Upper lobe of left lung (tissue), 6 donors: ENCODE measurements around the gene AMPD3. TPM values are rescaled to one million over a fixed set of nuclear protein-coding genes. Genes with fewer than 3 reads are reported as not detected.
"Not testable (repeated sequence)": the region's sequence is repeated elsewhere in the genome, so short reads cannot be mapped to it uniquely, and the experiment has no call there.

ENCODE experiments used
- ATAC-seq, 2 donors: fragments of 200-7000 bp; cut with Tn5 transposase; one replicate each; pipeline ENCODE4 v1.9.1; 2022; ENCODE audit warnings: mild to moderate bottlenecking in 2 of 2, moderate library complexity in 2 of 2; ENCODE audit not compliant: low FRiP score in 2 of 2
- DNase-seq, 2 donors: peaks; one replicate each; pipeline ENCODE4 v3.0.0-alpha.2; 2019 to 2020
- H3K27ac ChIP-seq, 4 donors: fragments of 200-600 bp; sonication (generic); one replicate each; pipeline ENCODE4 v1.5.1; 2016 to 2019
- H3K27me3 ChIP-seq, 4 donors: fragments of 200-600 bp; sonication (generic); one replicate each; pipeline ENCODE4 v1.5.1; 2017 to 2019
- H3K36me3 ChIP-seq, 4 donors: fragments of 200-600 bp; sonication (generic); one replicate each; pipeline ENCODE4 v1.5.1; 2016 to 2019
- H3K4me1 ChIP-seq, 4 donors: fragments of 200-600 bp; sonication (generic); one replicate each; pipeline ENCODE4 v1.5.1; 2018 to 2019
- H3K4me3 ChIP-seq, 4 donors: fragments of 200-600 bp; sonication (generic); one replicate each; pipeline ENCODE4 v1.5.1; 2017 to 2019; ENCODE audit warnings: mild to moderate bottlenecking in 2 of 4, moderate library complexity in 1 of 4
- H3K9me3 ChIP-seq, 4 donors: fragments of 200-600 bp; sonication (generic); one replicate each; pipeline ENCODE4 v1.5.1; 2018 to 2019
- EP300 ChIP-seq, 4 donors: sonication (generic); formaldehyde crosslinking; IDR thresholded peaks; one replicate each; pipeline ENCODE4 v1.5.1; 2017; ENCODE audit warnings: antibody characterized with exemption in 4 of 4, control low read depth in 2 of 4
- POLR2A ChIP-seq, 4 donors: fragments of 450-650 bp; IDR thresholded peaks; one replicate each; pipeline ENCODE4 v1.5.1; 2016 to 2017; ENCODE audit warnings: antibody characterized with exemption in 4 of 4, mild to moderate bottlenecking in 2 of 4
- POLR2AphosphoS5 ChIP-seq, 2 donors: sonication (generic); formaldehyde crosslinking; IDR thresholded peaks; one replicate each; pipeline ENCODE4 v1.5.1; 2017; ENCODE audit warnings: antibody characterized with exemption in 2 of 2
- WGBS, 2 donors: methylation state at CpG; one replicate each; pipeline ENCODE4 v1.1.5; 2017 to 2018; 5-methylcytosine and 5-hydroxymethylcytosine counted together
- total RNA-seq, 6 donors: library from RNA; depleted of rRNA in 4 of 6; stranded (reverse); fragments of >200 nt in 4 of 6; gene quantifications; one replicate each; pipeline versions ENCODE4 v1.1.0 to v1.2.1, GENCODE V29; 2016 to 2021
- TF ChIP-seq, protein P1 (sequence below), 6 experiments: fragments of 450-650 bp in 4 of 6; fragments of 200-600 bp in 2 of 6; sonication (generic) in 2 of 6; IDR thresholded peaks; one replicate each; pipeline ENCODE4 v1.5.1; 2016 to 2019; ENCODE audit warnings: antibody characterized with exemption in 6 of 6
- donor health status: DM: no; HTN: no; CAD: no; lungs with moderate emphysema.
- donor health status: DM: no; HTN: yes; CAD: no; lungs with severe emphysema.

Gene AMPD3
- total RNA-seq, 6 donors from 2014 or later: 5.4 to 49.2 (median 9.3) TPM

DNA sequence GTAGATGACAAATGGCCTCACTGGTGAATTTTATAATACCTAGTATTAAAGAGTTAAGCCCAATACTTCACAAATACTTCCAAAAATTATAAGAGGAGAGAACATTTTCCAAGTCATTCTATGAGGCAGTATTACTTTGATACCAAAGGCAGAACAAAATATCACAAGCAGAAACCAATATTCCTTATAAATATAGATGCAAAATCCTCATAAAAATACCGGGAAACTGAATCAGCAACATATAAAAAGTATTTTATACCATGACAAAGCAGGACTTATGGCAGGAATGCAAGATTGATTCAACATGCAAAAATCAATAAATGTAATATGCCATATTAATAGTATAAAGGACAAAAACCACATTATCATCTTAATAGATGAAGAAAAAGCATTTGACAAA lies 22.1 kb upstream of the AMPD3 start:
- TF ChIP-seq, protein P1, sequence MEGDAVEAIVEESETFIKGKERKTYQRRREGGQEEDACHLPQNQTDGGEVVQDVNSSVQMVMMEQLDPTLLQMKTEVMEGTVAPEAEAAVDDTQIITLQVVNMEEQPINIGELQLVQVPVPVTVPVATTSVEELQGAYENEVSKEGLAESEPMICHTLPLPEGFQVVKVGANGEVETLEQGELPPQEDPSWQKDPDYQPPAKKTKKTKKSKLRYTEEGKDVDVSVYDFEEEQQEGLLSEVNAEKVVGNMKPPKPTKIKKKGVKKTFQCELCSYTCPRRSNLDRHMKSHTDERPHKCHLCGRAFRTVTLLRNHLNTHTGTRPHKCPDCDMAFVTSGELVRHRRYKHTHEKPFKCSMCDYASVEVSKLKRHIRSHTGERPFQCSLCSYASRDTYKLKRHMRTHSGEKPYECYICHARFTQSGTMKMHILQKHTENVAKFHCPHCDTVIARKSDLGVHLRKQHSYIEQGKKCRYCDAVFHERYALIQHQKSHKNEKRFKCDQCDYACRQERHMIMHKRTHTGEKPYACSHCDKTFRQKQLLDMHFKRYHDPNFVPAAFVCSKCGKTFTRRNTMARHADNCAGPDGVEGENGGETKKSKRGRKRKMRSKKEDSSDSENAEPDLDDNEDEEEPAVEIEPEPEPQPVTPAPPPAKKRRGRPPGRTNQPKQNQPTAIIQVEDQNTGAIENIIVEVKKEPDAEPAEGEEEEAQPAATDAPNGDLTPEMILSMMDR (IDR thresholded peaks at IDR 0.05): no peak
- TF ChIP-seq POLR2A (IDR thresholded peaks at IDR 0.05) (no peak), EP300 (IDR thresholded peaks at IDR 0.05) (no peak), POLR2AphosphoS5 (IDR thresholded peaks at IDR 0.05) (no peak)
- no peaks in the 10 kb centered on the region for H3K36me3 ChIP-seq
- H3K4me3 ChIP-seq: no peak overlapping the region
- DNase-seq (no peak), ATAC-seq (no peak)
- H3K4me1 ChIP-seq: no peaks in the 10 kb centered on the region
- H3K9me3 ChIP-seq: no peaks in the 10 kb centered on the region
- 86 to 90% methylated on average over 1 of the region's 1 CpG for WGBS, 2 donors
- no peaks in the 10 kb centered on the region for H3K27me3 ChIP-seq
- no peak overlapping the region for H3K27ac ChIP-seq

DNA sequence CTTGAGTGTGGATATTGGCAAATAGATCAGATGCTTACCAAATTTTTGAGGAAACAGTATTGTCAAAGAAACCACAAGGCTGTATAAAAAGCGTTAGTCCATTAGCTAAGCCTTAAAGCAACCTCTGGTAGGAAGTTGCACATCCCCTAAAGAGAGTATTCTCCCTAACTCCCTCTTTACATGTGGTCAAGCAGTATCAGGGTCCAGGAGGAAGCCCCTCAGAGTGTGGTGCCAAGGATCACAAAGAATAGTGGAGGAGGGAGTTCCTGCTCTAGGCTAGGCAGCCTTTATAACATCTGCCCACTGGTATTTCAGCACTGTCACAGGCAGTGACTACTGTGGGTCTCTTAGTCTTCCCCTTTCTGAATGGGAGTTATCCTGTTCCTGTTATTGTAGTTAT lies 18.8 kb upstream of the AMPD3 start:
- Histone ChIP-seq H3K27ac (peak overlapping the region in 2 of 4 donors; percentile 30 to 61), H3K9me3 (no peaks in the 10 kb centered on the region), H3K4me1 (no peaks in the 10 kb centered on the region), H3K27me3 (no peaks in the 10 kb centered on the region), H3K36me3 (no peaks in the 10 kb centered on the region), H3K4me3 (no peak overlapping the region)
- WGBS, 2 donors: 50 to 77% methylated on average over 1 of the region's 1 CpG
- TF ChIP-seq, protein P1 (IDR thresholded peaks at IDR 0.05): no peak
- no peak for TF ChIP-seq EP300 (IDR thresholded peaks at IDR 0.05)
- TF ChIP-seq POLR2A (IDR thresholded peaks at IDR 0.05): no peak
- no peak for TF ChIP-seq POLR2AphosphoS5 (IDR thresholded peaks at IDR 0.05)
- no peak for DNase-seq
- ATAC-seq: peak; percentile 63 to 67

DNA sequence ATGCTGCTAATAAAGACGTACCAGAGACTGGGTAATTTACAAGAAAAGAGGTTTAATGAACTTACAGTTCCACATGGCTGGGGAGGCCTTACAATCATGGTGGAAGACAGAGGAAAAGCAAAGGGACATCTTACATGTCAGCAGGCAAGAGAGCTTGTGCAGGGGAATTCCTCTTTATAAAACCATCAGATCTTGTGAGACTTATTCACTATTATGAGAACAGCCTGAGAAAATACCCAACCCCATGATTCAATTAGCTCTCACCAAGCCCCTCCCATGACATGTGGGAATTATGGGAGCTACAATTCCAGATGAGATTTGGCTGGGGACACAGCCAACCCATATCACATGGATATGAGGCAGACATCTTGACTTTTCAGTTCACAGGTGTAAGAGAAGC lies 18.4 kb upstream of the AMPD3 start:
- H3K36me3 ChIP-seq, DNase-seq, H3K27me3 ChIP-seq, ATAC-seq, H3K4me1 ChIP-seq, H3K4me3 ChIP-seq, H3K9me3 ChIP-seq: not testable (repeated sequence)
- peak overlapping the region in 1 of 4 donors; percentile 61 for H3K27ac ChIP-seq
- WGBS, 2 donors: 72 to 78% methylated on average over 1 of the region's 1 CpG

DNA sequence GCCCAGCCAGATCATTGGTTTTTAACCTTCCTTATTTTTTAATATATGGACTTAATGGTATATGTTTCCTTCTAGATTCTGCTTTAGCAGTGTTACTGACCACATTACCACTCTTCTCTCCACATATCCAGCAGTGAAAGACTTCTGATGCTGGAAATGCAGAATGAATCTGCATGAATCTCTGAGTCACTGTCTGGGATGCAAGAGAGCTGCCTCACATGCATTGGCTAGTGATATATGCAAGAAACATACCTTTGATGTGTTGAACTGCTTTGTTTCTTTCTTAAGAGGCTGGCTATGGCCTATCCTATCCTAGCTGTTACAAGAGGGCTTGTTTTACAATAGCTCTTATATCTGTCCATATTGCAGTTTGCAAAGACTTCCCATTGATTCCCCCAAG lies 16.6 kb upstream of the AMPD3 start:
- Histone ChIP-seq H3K9me3 (no peaks in the 10 kb centered on the region), H3K36me3 (no peaks in the 10 kb centered on the region), H3K4me1 (no peaks in the 10 kb centered on the region), H3K27me3 (no peaks in the 10 kb centered on the region), H3K27ac (no peak overlapping the region), H3K4me3 (no peak overlapping the region)
- TF ChIP-seq, protein P1 (IDR thresholded peaks at IDR 0.05): no peak
- TF ChIP-seq POLR2A (IDR thresholded peaks at IDR 0.05) (no peak), POLR2AphosphoS5 (IDR thresholded peaks at IDR 0.05) (no peak), EP300 (IDR thresholded peaks at IDR 0.05) (no peak)
- no peak for DNase-seq
- no peak for ATAC-seq

DNA sequence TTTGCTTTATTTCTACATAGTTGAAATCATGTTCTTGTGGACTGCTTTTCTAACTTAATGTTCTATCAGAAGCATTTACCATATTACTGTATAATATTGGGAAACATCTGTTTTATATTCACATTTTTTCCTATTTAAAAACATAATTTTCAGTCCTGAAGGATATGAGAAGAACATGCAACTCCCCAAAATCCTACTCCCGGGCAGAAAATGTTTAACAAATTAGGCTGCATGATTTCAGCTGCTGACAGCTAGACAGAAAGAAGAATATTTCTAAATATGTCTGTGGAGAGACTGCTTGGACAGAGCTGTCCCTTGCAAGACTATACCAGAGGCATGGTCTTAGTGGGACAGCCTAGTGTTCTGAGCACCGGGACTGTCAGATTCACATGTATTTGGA lies 15.7 kb upstream of the AMPD3 start:
- Histone ChIP-seq H3K4me3 (no peak overlapping the region), H3K4me1 (no peaks in the 10 kb centered on the region), H3K36me3 (no peaks in the 10 kb centered on the region), H3K9me3 (no peaks in the 10 kb centered on the region), H3K27me3 (no peaks in the 10 kb centered on the region), H3K27ac (no peak overlapping the region)
- no peak for TF ChIP-seq POLR2A (IDR thresholded peaks at IDR 0.05)
- TF ChIP-seq, protein P1 (IDR thresholded peaks at IDR 0.05): no peak
- TF ChIP-seq POLR2AphosphoS5 (IDR thresholded peaks at IDR 0.05): no peak
- no peak for TF ChIP-seq EP300 (IDR thresholded peaks at IDR 0.05)
- 88 to 93% methylated on average over 2 of the region's 2 CpGs for WGBS, 2 donors
- no peak for ATAC-seq
- no peak for DNase-seq
